Anterior cingulate cortex (tissue), 58 donors: ENCODE results near the gene ZNF512B.
"Not testable (repeated sequence)": the region's sequence is repeated elsewhere in the genome, so short reads cannot be mapped to it uniquely, and the experiment has no call there.

ENCODE experiments used
- DNase-seq, 58 donors: peaks; one replicate each; lab custom pipeline; 2025; lab: John Stamatoyannopoulos, UW

ZNF512B gene

GRCh38 chr20:63939061-63939935 lies 30.4 kb downstream of the ZNF512B start:
- no peak for DNase-seq

- DNase-seq: no peak
Observed at GRCh38 chr20:63937596-63937995, 32.1 kb downstream of the ZNF512B start.

GRCh38 chr20:63935447-63935846 lies 34.3 kb downstream of the ZNF512B start:
- DNase-seq: no peak

GRCh38 chr20:63934271-63935068 lies 35.3 kb downstream of the ZNF512B start:
- DNase-seq: no peak

- DNase-seq: no peak
Observed at GRCh38 chr20:63933646-63934045, 36.1 kb downstream of the ZNF512B start.

- DNase-seq: no peak
Observed at GRCh38 chr20:63932606-63933160, 37.0 kb downstream of the ZNF512B start.

- no peak for DNase-seq
Observed at GRCh38 chr20:63931735-63932134, 38.0 kb downstream of the ZNF512B start.

GRCh38 chr20:63930971-63931553 lies 38.7 kb downstream of the ZNF512B start:
- DNase-seq: no peak

GRCh38 chr20:63929473-63929883 lies 40.3 kb downstream of the ZNF512B start:
- not testable (repeated sequence) for DNase-seq

GRCh38 chr20:63929071-63929470 lies 40.7 kb downstream of the ZNF512B start:
- DNase-seq: no peak

- DNase-seq: no peak
Observed at GRCh38 chr20:63926298-63926697, 43.4 kb downstream of the ZNF512B start.

- DNase-seq: no peak
Observed at GRCh38 chr20:63924241-63924640, 45.5 kb downstream of the ZNF512B start.

GRCh38 chr20:63923651-63924050 lies 46.1 kb downstream of the ZNF512B start:
- no peak for DNase-seq

GRCh38 chr20:63920226-63920625 lies 49.5 kb downstream of the ZNF512B start:
- DNase-seq: no peak

- peak in 12 of 58 donors; percentile 9 to 42 (median 29) for DNase-seq
Observed at GRCh38 chr20:63919130-63919529, 50.6 kb downstream of the ZNF512B start.

GRCh38 chr20:63917811-63918210 lies 51.9 kb downstream of the ZNF512B start:
- peak in 44 of 58 donors; percentile 6 to 87 (median 52) for DNase-seq

GRCh38 chr20:63916371-63916939 lies 53.3 kb downstream of the ZNF512B start:
- DNase-seq: not testable (repeated sequence)

- peak in 35 of 58 donors; percentile 6 to 75 (median 46) for DNase-seq
Observed at GRCh38 chr20:63915471-63915870, 54.3 kb downstream of the ZNF512B start.

GRCh38 chr20:63913768-63914167 lies 56.0 kb downstream of the ZNF512B start:
- no peak for DNase-seq

GRCh38 chr20:63911176-63911575 lies 58.6 kb downstream of the ZNF512B start:
- DNase-seq: peak in 33 of 58 donors; percentile 11 to 57 (median 27)
